ENCODE results near the gene DHRS2.

- TF ChIP-seq CTCF (IDR thresholded peaks at IDR 0.05), result no peak
- no peak for TF ChIP-seq EZH2 (IDR thresholded peaks at IDR 0.05; ENCODE audit: borderline replicate concordance, insufficient read depth, low read depth, low read length, poor library complexity, severe bottlenecking)
These were observed 33.1 kb upstream of the DHRS2 start for GRCh38 chr14:23603103-23603502.
